NB4 (cell line): Measurements from ENCODE around the gene ICOS.

Experiments
- CTCF ChIP-seq: IDR thresholded peaks from one replicate; pipeline ENCODE4 v1.5.1; 2012; ENCODE audit warnings: low read depth, low read length
- POLR2A ChIP-seq: IDR thresholded peaks from 2 replicates; pipeline ENCODE4 v1.6.1; 2011; ENCODE audit warnings: mild to moderate bottlenecking; ENCODE audit not compliant: insufficient read length; ENCODE audit errors: extremely low read depth
- TF ChIP-seq, protein P1 (sequence below): IDR thresholded peaks from 2 replicates; pipeline ENCODE4 v1.6.1; 2011; ENCODE audit warnings: low read depth, low read length

DNA sequence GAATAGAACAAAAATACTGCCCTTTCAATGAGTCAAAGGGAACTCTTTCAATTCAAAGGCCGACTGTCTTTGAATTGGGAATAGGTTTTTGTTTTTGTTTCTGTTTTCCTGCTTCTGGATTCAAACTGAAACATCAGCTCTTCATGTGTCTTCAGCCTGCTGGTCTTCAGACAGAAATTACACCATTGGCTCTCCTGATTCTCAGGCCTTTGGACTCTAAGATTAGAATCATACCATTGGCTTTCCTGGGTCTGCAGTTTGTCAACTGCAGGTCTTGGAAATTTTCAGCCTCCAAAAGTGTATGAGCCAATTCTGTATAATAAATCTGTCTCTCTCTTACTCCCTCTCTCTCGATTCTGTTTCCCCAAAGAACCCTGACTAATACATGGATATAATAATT is 37.9 kb upstream of the ICOS start:
- TF ChIP-seq POLR2A (no peak), CTCF (no peak)
- TF ChIP-seq, protein P1, sequence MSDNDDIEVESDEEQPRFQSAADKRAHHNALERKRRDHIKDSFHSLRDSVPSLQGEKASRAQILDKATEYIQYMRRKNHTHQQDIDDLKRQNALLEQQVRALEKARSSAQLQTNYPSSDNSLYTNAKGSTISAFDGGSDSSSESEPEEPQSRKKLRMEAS: no peak
